Measurements from ENCODE around the gene NACA2. TPM values are rescaled to one million over a fixed set of nuclear protein-coding genes. Genes with fewer than 3 reads are reported as not detected.

NACA2 gene
- total RNA-seq, 1 experiment from 2014 or later = not detected

- no peak overlapping the region for H3K14ac ChIP-seq (ENCODE audit: insufficient read depth, low read length)
- no peaks in the 10 kb centered on the region for H3K23me2 ChIP-seq (ENCODE audit: insufficient read length, low read depth, low read length, poor library complexity, severe bottlenecking)
- H3K4me3 Mint-ChIP-seq = no peak overlapping the region
- no peak overlapping the region for H3T11ph ChIP-seq (ENCODE audit: low read length)
- H3K4me1 Mint-ChIP-seq = no peaks in the 10 kb centered on the region
- H4K5ac ChIP-seq (ENCODE audit: insufficient read length, low read depth, low read length) = no peak overlapping the region
- no peak overlapping the region for H3K56ac ChIP-seq (ENCODE audit: insufficient read length, low read depth, low read length)
- no peak for DNase-seq
- no peak overlapping the region for H3K18ac ChIP-seq (ENCODE audit: insufficient read length, low read depth, low read length)
- no peak overlapping the region for H3K4me2 ChIP-seq (ENCODE audit: insufficient read depth, insufficient read length, low read length)
- no peak overlapping the region for H2AK5ac ChIP-seq (ENCODE audit: insufficient read length, low read length)
- no peak overlapping the region for H4K8ac ChIP-seq (replicated peaks; ENCODE audit: insufficient read length, low read depth, low read length)
- no peaks in the 10 kb centered on the region for H3K9me3 Mint-ChIP-seq
- no peak overlapping the region for H3K27ac Mint-ChIP-seq
- H3K4me1 ChIP-seq (ENCODE audit: insufficient read depth, low read length) = no peaks in the 10 kb centered on the region
- TF ChIP-seq CTCF (conservative IDR thresholded peaks at IDR 0.05) = no peak
- H2BK12ac ChIP-seq (ENCODE audit: insufficient read length, low read depth, low read length) = no peak overlapping the region
- no peak overlapping the region for H2BK15ac ChIP-seq (ENCODE audit: low read depth, low read length)
- H2AFZ ChIP-seq (ENCODE audit: low read length) = no peak overlapping the region
- H2BK20ac ChIP-seq (ENCODE audit: low read depth, low read length, poor library complexity, severe bottlenecking) = no peak overlapping the region
- H3K36me3 Mint-ChIP-seq (ENCODE audit: insufficient read depth in 1 of 3, low read depth in 3 of 3) = no peaks in the 10 kb centered on the region
- H3K23ac ChIP-seq (ENCODE audit: insufficient read length, low read depth, low read length) = no peak overlapping the region
- H3K27ac ChIP-seq (ENCODE audit: insufficient read length, low read depth, low read length) = no peak overlapping the region
- H2BK120ac ChIP-seq (ENCODE audit: low read depth, low read length, poor library complexity, severe bottlenecking) = no peak overlapping the region
- H4K91ac ChIP-seq (ENCODE audit: insufficient read length, low read depth, low read length) = no peak overlapping the region
- H3K79me1 ChIP-seq (ENCODE audit: insufficient read depth, low read depth, low read length, poor library complexity, severe bottlenecking) = no peaks in the 10 kb centered on the region
- no peaks in the 10 kb centered on the region; the same call in 1 of the 2 replicates for H3K27me3 Mint-ChIP-seq (ENCODE audit: low read depth)
- WGBS (ENCODE audit: extremely low coverage, insufficient read length, low lambda C conversion rate) = no CpG with 5 or more reads among the region's 7 CpGs
- H2BK5ac ChIP-seq (ENCODE audit: insufficient read length, low read length) = no peak overlapping the region
- no peaks in the 10 kb centered on the region for H4K20me1 ChIP-seq (ENCODE audit: control insufficient read depth, insufficient read depth, insufficient read length)
- H3K27me3 ChIP-seq (ENCODE audit: insufficient read depth, low read length) = no peaks in the 10 kb centered on the region
- H3K79me2 ChIP-seq (ENCODE audit: insufficient read depth, low read length) = no peaks in the 10 kb centered on the region
- H3K9ac ChIP-seq (ENCODE audit: extremely low read depth, insufficient read length, low read length) = no peak overlapping the region
- no peak overlapping the region for H3K4ac ChIP-seq (ENCODE audit: low read depth, low read length)
- no peaks in the 10 kb centered on the region for H3K9me3 ChIP-seq (ENCODE audit: control insufficient read depth, low read depth, low read length)
Observed at GRCh38 chr17:61595418-61596186, 4.6 kb upstream of the NACA2 start.
